ENCODE results near the gene GRIP1. TPM values are rescaled to one million over a fixed set of nuclear protein-coding genes. Genes with fewer than 3 reads are reported as not detected.
A peak's percentile ranks its signal among the peaks of the same experiment; 100 is the strongest.

Gene GRIP1
- total RNA-seq, 1 experiment from 2014 or later = 22.5 TPM

DNA sequence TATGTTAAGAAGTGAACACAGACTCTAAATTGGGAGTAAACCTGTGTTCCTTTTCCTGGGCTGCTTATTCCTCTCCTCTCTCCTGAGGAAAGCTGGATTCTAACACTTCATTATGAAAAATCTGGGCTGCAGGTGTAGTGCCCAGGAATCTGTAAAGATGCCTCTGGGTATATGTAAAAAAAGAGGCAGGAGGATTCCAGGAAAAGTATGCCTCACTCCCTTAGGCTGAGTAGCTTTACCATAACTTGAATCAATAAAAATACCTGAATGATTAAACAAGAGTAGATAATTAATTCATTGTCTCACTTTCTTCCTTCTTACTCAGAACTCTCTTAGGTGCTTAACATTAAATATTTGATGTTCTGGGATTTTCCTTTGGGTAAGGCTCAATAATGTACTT, 185.1 kb downstream of the GRIP1 start:
- ATAC-seq (no peak), DNase-seq (ENCODE audit: low spot score) (no peak)
- CTCF ChIA-PET = no interaction called here
- Mint-ChIP-seq H3K27me3 (ENCODE audit: low read depth) (no peaks in the 10 kb centered on the region; the same call in 1 of the 2 replicates), H3K36me3 (peaks cover 14% of the 10 kb centered on the region), H3K4me1 (peaks cover 69% of the 10 kb centered on the region), H3K9me3 (peaks cover 22% of the 10 kb centered on the region), H3K4me3 (no peak overlapping the region), H3K27ac (no peak overlapping the region)
- POLR2A ChIA-PET = no interaction called here
- TF ChIP-seq MLX (CRISPR knock-in tag; IDR thresholded peaks at IDR 0.05) (no peak), OVOL2 (CRISPR knock-in tag; IDR thresholded peaks at IDR 0.05; ENCODE audit: borderline replicate concordance) (no peak), CREB1 (CRISPR knock-in tag; IDR thresholded peaks at IDR 0.05) (no peak), ZNF219 (CRISPR knock-in tag; IDR thresholded peaks at IDR 0.05; ENCODE audit: borderline replicate concordance) (no peak), ZSCAN18 (CRISPR knock-in tag; IDR thresholded peaks at IDR 0.05) (no peak)

- DNase-seq (ENCODE audit: low spot score) (no peak), ATAC-seq (no peak)
- Mint-ChIP-seq H3K9me3 (peaks cover 27% of the 10 kb centered on the region), H3K4me1 (peaks cover 55% of the 10 kb centered on the region), H3K36me3 (peaks cover 14% of the 10 kb centered on the region), H3K4me3 (no peak overlapping the region), H3K27ac (peak overlapping the region; percentile 79), H3K27me3 (ENCODE audit: low read depth) (no peaks in the 10 kb centered on the region; the same call in 1 of the 2 replicates)
- CTCF ChIA-PET = no interaction called here
- POLR2A ChIA-PET = no interaction called here
- no peak for TF ChIP-seq PRRX2 (CRISPR knock-in tag; IDR thresholded peaks at IDR 0.05)
- no peak for TF ChIP-seq TEAD1 (CRISPR knock-in tag; IDR thresholded peaks at IDR 0.05)
Observed at GRCh38 chr12:66491853-66492252, 187.0 kb downstream of the GRIP1 start.

DNA sequence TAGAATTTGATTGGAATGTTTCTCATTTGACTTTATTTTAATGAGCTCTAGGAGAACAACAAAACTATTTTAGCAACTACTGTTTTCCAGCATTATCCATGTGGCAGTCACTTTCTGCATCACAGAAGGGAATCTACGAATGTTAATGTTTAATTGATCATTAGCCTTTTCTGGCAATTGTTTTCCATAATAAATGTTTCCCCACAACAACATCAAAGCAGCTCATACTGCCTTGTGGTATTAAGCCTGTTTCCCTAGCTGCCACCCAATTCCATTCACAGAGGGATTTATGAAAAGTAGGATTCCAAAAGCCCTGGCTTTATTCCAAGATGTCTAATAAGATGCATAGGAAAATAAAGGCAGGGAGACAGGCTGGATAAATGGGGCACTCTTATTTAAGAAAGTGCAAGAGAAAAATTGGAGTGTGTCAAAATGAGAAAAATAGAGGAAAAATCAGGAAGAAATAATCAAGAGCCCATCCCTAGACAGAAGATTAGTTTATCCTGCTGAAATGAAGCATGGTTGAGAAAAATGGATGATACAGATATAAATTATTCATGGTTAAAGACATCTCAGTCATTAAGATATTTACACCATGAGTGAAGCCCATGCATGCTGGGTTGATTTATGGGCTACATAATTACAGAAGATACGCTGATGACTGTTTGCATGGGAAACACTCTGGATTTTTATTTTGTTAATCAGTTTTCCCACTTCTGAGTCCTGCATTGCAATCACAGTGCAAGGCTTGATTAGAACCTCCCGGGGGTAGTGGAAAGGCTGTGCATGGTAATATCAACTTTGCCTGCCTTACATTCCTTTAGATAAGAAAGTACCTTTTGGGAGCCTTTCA, 196.3 kb downstream of the GRIP1 start:
- DNase-seq (ENCODE audit: low spot score) (no peak), ATAC-seq (no peak)
- no peak overlapping the region for H3K4me3 Mint-ChIP-seq
- peaks cover 7% of the 10 kb centered on the region for H3K27me3 Mint-ChIP-seq (ENCODE audit: low read depth)
- H3K27ac Mint-ChIP-seq = peak overlapping the region; percentile 39; the same call in 1 of the 2 replicates
- H3K4me1 Mint-ChIP-seq = peaks cover 19% of the 10 kb centered on the region
- POLR2A ChIA-PET = interaction anchor here (0.6 kb wide), 1 partner anchor 18 kb away, joined by 3 read pairs; no protein-coding TSS in a partner anchor
- H3K9me3 Mint-ChIP-seq = peaks cover 53% of the 10 kb centered on the region
- peaks cover 43% of the 10 kb centered on the region for H3K36me3 Mint-ChIP-seq
- CTCF ChIA-PET = no interaction called here
- TF ChIP-seq ZNF263 (CRISPR knock-in tag; IDR thresholded peaks at IDR 0.05; ENCODE audit: low read depth) (no peak), ZNF232 (CRISPR knock-in tag; IDR thresholded peaks at IDR 0.05) (no peak), SOX15 (CRISPR knock-in tag; IDR thresholded peaks at IDR 0.05) (no peak), SMAD4 (CRISPR knock-in tag; IDR thresholded peaks at IDR 0.05) (no peak), ZNF416 (CRISPR knock-in tag; IDR thresholded peaks at IDR 0.05) (no peak), FOXJ3 (CRISPR knock-in tag; IDR thresholded peaks at IDR 0.05; ENCODE audit: borderline replicate concordance) (no peak), MYBL2 (CRISPR knock-in tag; IDR thresholded peaks at IDR 0.05) (no peak), ZNF138 (CRISPR knock-in tag; conservative IDR thresholded peaks at IDR 0.05) (no peak), ZMAT4 (CRISPR knock-in tag; IDR thresholded peaks at IDR 0.05) (no peak), NFE2L1 (CRISPR knock-in tag; IDR thresholded peaks at IDR 0.05) (no peak), GRHL2 (CRISPR knock-in tag; IDR thresholded peaks at IDR 0.05; ENCODE audit: insufficient replicate concordance, severe bottlenecking) (no peak), ZNF425 (CRISPR knock-in tag; conservative IDR thresholded peaks at IDR 0.05) (no peak)
- TF ChIP-seq, protein P1, sequence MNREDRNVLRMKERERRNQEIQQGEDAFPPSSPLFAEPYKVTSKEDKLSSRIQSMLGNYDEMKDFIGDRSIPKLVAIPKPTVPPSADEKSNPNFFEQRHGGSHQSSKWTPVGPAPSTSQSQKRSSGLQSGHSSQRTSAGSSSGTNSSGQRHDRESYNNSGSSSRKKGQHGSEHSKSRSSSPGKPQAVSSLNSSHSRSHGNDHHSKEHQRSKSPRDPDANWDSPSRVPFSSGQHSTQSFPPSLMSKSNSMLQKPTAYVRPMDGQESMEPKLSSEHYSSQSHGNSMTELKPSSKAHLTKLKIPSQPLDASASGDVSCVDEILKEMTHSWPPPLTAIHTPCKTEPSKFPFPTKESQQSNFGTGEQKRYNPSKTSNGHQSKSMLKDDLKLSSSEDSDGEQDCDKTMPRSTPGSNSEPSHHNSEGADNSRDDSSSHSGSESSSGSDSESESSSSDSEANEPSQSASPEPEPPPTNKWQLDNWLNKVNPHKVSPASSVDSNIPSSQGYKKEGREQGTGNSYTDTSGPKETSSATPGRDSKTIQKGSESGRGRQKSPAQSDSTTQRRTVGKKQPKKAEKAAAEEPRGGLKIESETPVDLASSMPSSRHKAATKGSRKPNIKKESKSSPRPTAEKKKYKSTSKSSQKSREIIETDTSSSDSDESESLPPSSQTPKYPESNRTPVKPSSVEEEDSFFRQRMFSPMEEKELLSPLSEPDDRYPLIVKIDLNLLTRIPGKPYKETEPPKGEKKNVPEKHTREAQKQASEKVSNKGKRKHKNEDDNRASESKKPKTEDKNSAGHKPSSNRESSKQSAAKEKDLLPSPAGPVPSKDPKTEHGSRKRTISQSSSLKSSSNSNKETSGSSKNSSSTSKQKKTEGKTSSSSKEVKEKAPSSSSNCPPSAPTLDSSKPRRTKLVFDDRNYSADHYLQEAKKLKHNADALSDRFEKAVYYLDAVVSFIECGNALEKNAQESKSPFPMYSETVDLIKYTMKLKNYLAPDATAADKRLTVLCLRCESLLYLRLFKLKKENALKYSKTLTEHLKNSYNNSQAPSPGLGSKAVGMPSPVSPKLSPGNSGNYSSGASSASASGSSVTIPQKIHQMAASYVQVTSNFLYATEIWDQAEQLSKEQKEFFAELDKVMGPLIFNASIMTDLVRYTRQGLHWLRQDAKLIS (CRISPR knock-in tag; IDR thresholded peaks at IDR 0.05; ENCODE audit: borderline replicate concordance) = no peak
- TF ChIP-seq, protein P2, sequence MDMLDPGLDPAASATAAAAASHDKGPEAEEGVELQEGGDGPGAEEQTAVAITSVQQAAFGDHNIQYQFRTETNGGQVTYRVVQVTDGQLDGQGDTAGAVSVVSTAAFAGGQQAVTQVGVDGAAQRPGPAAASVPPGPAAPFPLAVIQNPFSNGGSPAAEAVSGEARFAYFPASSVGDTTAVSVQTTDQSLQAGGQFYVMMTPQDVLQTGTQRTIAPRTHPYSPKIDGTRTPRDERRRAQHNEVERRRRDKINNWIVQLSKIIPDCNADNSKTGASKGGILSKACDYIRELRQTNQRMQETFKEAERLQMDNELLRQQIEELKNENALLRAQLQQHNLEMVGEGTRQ (CRISPR knock-in tag; IDR thresholded peaks at IDR 0.05) = no peak

Data from WTC11 (cell line).